GM18519 (cell line): ENCODE results near the gene FOXN1.
"Not testable (repeated sequence)": the region's sequence is repeated elsewhere in the genome, so short reads cannot be mapped to it uniquely, and the experiment has no call there.

Experiments
- ATAC-seq: cut with Tn5 transposase; IDR thresholded peaks from one replicate; pipeline ENCODE4 v1.9.1; 2021; ENCODE audit warnings: mild to moderate bottlenecking, moderate library complexity; ENCODE audit not compliant: unreplicated experiment, low FRiP score

The FOXN1 gene

GRCh38 chr17:28499684-28500357 is 6.3 kb upstream of the FOXN1 start:
- ATAC-seq = no peak

GRCh38 chr17:28500712-28501379 is 5.3 kb upstream of the FOXN1 start:
- ATAC-seq = no peak

- ATAC-seq = no peak
Measured at GRCh38 chr17:28501421-28502284, 4.5 kb upstream of the FOXN1 start.

- no peak for ATAC-seq
Measured at GRCh38 chr17:28503420-28503819, 2.7 kb upstream of the FOXN1 start.

GRCh38 chr17:28506763-28507487 is 777 bp downstream of the FOXN1 start:
- ATAC-seq = no peak

GRCh38 chr17:28507567-28508203 is 1.5 kb downstream of the FOXN1 start:
- ATAC-seq = no peak

- ATAC-seq = no peak
Measured at GRCh38 chr17:28508211-28508724, 2.1 kb downstream of the FOXN1 start.

GRCh38 chr17:28509789-28510188 is 3.6 kb downstream of the FOXN1 start:
- ATAC-seq = no peak

GRCh38 chr17:28511858-28512461 is 5.8 kb downstream of the FOXN1 start:
- ATAC-seq = no peak

- ATAC-seq = no peak
Measured at GRCh38 chr17:28513476-28513875, 7.3 kb downstream of the FOXN1 start.

GRCh38 chr17:28514561-28515002 is 8.4 kb downstream of the FOXN1 start:
- no peak for ATAC-seq

GRCh38 chr17:28515518-28515917 is 9.4 kb downstream of the FOXN1 start:
- no peak for ATAC-seq

- no peak for ATAC-seq
Measured at GRCh38 chr17:28518132-28518531, 12.0 kb downstream of the FOXN1 start.

- no peak for ATAC-seq
Measured at GRCh38 chr17:28518578-28518977, 12.4 kb downstream of the FOXN1 start.

GRCh38 chr17:28519236-28519635 is 13.1 kb downstream of the FOXN1 start:
- ATAC-seq = no peak

GRCh38 chr17:28520687-28521086 is 14.5 kb downstream of the FOXN1 start:
- ATAC-seq = no peak

- no peak for ATAC-seq
Measured at GRCh38 chr17:28521311-28522085, 15.3 kb downstream of the FOXN1 start.

- not testable (repeated sequence) for ATAC-seq
Measured at GRCh38 chr17:28522281-28522680, 16.1 kb downstream of the FOXN1 start.

- ATAC-seq = no peak
Measured at GRCh38 chr17:28523186-28523585, 17.0 kb downstream of the FOXN1 start.
